Uterus (tissue), 2 donors: ENCODE data around the gene ABCD3.

Experiments
- POLR2A ChIP-seq, 2 donors: fragments of 450-650 bp; IDR thresholded peaks; one replicate each; pipeline ENCODE4 v1.6.1; 2016; ENCODE audit warnings: antibody characterized with exemption in 2 of 2, mild to moderate bottlenecking in 1 of 2, moderate library complexity in 1 of 2
- TF ChIP-seq, protein P1 (sequence below), 4 experiments: fragments of 200-600 bp in 2 of 4; fragments of 450-650 bp in 2 of 4; sonication (generic) in 2 of 4; IDR thresholded peaks; one replicate each; pipeline ENCODE4 v1.5.1; 2016 to 2019; ENCODE audit warnings: antibody characterized with exemption in 4 of 4, mild to moderate bottlenecking in 2 of 4, moderate library complexity in 1 of 4

DNA sequence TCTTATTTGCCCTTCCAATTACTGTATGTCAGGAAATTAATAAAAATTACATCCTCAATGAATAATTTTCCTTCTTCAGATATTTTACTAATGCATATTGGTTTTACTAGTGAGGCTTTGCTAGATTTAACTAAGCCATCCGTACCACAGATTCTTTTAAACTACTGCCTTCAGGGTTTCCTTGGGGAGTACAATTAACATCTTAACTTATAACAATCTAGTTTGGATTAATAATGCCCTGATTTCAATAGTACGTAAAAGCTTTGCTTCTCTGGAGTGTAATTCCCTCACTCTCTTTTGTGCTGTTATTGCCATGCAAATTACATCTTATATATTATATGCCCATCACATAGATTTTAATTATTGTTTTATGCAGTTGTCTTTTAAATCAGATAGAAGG lies 147.7 kb downstream of the ABCD3 start:
- TF ChIP-seq, protein P1, sequence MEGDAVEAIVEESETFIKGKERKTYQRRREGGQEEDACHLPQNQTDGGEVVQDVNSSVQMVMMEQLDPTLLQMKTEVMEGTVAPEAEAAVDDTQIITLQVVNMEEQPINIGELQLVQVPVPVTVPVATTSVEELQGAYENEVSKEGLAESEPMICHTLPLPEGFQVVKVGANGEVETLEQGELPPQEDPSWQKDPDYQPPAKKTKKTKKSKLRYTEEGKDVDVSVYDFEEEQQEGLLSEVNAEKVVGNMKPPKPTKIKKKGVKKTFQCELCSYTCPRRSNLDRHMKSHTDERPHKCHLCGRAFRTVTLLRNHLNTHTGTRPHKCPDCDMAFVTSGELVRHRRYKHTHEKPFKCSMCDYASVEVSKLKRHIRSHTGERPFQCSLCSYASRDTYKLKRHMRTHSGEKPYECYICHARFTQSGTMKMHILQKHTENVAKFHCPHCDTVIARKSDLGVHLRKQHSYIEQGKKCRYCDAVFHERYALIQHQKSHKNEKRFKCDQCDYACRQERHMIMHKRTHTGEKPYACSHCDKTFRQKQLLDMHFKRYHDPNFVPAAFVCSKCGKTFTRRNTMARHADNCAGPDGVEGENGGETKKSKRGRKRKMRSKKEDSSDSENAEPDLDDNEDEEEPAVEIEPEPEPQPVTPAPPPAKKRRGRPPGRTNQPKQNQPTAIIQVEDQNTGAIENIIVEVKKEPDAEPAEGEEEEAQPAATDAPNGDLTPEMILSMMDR (IDR thresholded peaks at IDR 0.05), result no peak
- TF ChIP-seq POLR2A (IDR thresholded peaks at IDR 0.05), result no peak
